NCI-H2107 treated with DMSO at 0.1 percent for 48 hours (cell line): Measurements from ENCODE around the gene LRWD1.
"Not testable (repeated sequence)": the region's sequence is repeated elsewhere in the genome, so short reads cannot be mapped to it uniquely, and the experiment has no call there.

Experiments used
- DNase-seq: peaks from one replicate; lab custom pipeline; 2025; ENCODE audit not compliant: unreplicated experiment; lab: John Stamatoyannopoulos, UW

Gene LRWD1

GRCh38 chr7:102494026-102494425 is 29.2 kb downstream of the LRWD1 start:
- not testable (repeated sequence) for DNase-seq

GRCh38 chr7:102494473-102495149 is 29.8 kb downstream of the LRWD1 start:
- DNase-seq = not testable (repeated sequence)

- not testable (repeated sequence) for DNase-seq
Measured at GRCh38 chr7:102496861-102497260, 32.1 kb downstream of the LRWD1 start.

DNA sequence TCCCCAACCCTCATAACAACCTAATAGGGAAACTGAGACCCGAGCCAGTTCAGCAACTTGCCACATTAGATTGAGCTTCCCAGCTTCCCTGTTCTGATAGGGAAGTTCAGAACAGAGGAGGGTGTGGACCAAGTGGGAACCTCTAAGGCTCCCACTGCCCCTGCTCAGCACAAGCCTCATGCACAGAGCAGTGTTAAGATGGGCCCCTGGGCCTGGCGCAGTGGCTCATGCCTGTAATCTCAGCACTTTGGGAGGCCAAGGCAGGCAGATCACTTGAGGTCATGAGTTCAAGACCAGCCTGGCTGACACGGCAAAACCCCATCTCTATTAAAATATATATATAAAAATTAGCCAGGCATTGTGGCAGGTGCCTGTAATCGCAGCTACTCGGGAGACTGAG is 32.5 kb downstream of the LRWD1 start:
- DNase-seq = not testable (repeated sequence)

DNA sequence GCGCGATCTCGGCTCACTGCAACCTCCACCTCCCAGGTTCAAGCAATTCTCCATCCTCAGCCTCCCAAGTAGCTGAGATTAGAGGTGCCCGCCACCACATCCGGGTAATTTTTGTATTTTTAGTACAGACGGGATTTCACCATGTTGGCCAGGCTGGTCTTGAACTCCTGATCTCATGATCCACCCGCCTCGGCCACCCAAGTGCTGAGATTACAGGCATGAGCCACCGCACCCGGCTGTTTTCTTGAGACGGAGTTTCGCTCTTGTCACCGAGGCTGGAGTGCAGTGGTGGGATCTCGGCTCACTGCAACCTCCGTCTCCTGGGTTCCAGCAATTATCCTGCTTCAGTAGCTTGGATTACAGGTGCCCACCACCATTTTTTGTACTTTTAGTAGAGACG is 33.5 kb downstream of the LRWD1 start:
- DNase-seq = not testable (repeated sequence)

DNA sequence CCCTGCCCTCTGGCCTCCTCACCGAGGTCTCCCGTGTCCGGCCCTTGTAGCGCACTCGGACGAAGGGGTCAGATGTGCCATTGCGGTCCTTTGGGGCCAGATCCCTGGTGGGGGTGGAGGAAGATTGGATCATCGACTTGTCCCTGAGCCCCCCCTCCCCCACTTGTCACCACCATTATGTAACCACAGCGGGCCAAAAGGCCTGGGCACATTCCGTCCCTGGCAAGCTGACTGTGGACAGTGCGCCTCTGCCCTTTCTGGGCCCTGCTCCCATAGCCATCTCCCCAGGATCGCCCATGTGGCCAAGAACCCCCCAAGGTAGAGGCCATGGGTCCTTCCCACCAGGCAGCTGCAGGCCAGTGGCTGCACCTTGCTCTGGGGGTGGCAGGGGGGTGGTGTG is 38.4 kb downstream of the LRWD1 start:
- not testable (repeated sequence) for DNase-seq

GRCh38 chr7:102505298-102506185 is 40.8 kb downstream of the LRWD1 start:
- DNase-seq = not testable (repeated sequence)

GRCh38 chr7:102507410-102508088 is 42.8 kb downstream of the LRWD1 start:
- DNase-seq = not testable (repeated sequence)

DNA sequence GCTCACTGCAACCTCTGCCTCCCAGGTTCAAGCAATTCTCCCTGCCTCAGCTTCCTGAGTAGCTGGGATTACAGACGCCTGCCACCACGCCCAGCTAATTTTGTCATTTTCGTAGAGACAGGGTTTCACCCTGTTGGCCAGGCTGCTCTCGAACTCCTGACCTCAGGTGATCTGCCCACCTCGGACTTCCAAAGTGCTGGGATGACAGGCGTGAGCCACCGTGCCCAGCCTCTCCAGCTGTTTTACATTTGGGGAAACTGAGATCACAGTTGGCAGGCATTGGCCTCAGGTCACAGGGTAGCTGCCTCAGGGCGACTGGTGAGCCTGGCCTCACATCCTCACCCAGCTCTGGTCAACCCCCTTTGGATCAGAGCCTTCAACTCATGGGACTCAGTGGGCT is 45.8 kb downstream of the LRWD1 start:
- DNase-seq = not testable (repeated sequence)

DNA sequence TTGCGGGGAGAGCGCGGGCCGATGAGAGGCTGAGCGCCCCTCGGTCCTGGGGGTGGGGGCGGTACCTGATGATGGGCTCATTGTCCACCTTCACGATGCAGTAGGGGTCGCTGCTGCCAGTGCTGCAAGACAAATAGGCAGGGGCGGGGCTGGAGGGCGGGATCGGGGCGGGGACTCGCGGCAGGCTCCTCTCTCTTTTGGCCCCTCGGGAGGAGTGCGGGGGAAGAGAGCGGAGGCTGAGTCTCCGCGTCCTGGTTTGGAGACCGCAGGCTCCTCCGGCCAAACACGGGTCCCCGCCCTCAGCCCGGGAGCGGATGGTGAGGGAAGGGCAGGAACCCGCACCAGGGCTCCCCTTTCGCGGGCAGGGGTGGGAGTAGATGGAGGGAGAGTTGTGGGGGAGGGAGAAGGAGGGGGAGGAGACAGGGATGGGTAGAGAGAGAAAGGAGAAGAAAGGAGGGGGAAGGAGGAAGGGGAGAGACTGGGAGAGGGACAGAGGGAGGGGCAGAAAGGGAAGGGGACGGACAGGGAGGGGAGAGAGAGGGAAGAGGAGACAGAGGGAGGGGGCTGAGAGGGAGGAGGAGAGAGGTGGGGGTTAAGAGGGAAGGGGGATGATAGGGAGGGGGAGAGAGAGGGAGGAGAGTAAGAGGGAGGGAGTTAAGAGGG is 47.2 kb downstream of the LRWD1 start:
- DNase-seq = not testable (repeated sequence)

DNA sequence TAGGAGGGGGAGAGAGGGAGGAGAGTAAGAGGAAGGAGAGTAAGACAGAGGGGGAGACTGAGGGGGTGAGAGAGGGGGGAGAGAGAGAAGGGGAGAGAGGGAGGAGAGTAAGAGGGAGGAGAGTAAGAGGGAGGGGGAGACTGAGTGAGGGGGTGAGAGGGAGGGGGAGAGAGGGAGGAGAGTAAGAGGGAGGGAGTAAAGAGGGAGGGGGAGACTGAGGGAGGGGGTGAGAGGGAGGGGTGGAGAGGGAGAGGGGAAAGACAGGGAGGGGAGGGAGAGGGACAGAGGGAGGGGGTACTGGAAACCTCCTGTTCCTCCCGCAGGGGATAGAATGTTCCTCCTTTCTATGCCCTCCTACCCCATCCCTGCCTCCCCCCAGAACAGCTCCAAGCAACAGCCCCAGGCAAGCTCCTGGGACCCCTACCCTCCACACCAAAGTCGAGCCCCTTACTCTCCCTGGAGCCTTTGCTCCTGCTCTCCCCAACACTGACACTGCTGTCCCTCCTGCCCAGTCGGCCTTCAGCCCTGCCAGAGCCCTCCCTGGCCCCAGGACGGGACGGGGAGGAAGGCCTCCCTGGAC is 47.9 kb downstream of the LRWD1 start:
- DNase-seq = not testable (repeated sequence)

GRCh38 chr7:102514881-102515721 is 50.3 kb downstream of the LRWD1 start:
- not testable (repeated sequence) for DNase-seq

DNA sequence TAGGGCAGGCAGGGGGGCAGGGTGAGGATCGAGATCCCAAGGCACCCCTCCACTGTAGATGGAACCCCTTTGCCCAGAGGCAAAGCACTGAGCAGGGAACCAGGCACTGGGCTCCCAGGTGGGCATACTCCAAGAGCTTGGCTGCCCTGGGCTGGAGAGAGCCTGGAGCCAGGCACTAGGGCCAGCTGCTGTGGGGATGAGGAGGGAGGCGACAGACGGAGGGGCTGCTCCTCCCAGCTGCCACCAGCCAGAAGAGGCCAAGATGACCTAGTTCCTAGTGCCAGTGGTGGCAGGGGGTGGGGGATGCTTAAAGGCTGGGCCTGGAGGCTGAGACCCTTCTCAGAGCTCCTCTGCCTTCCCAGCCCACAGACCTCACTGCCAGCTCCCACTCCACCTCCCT is 51.1 kb downstream of the LRWD1 start:
- DNase-seq = not testable (repeated sequence)

- DNase-seq = not testable (repeated sequence)
Measured at GRCh38 chr7:102516951-102517350, 52.2 kb downstream of the LRWD1 start.

DNA sequence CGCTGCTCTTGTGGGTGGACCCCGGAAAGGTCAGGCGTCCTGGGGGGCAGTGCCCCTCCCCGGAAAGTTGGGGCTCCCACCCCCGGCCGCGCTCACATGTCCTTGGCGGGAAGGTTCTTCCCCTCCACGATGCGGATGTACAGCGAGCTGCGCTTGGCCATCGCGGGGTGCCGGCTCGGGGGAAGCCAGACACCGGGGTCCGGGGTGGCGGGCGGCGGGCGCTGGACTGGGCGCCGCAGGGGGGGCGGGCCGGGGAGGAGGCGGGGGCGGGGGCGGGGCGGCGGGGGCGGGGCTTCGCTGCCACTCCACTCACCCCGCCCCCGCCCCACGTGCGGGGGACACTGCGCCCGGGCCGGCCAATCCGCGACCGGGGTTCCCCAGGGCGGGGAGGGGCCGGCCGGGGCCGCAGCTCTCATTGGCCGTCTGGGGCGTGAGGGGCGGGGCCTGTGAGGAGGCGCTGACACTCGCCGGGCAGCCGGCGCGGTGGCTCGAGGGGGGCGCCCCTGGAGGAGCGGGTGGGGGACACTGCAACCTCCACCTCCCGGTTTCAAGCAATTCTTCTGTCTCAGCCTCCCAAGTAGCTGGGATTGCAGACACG is 52.9 kb downstream of the LRWD1 start, which contains the start of gene RASA4B:
Gene RASA4B (minus strand): TSS at position 228 of the 598 bp plus-strand sequence. CDS start 67 bp downstream, at position 161.
- not testable (repeated sequence) for DNase-seq

- DNase-seq = not testable (repeated sequence)
Measured at GRCh38 chr7:102520797-102521196, 56.0 kb downstream of the LRWD1 start.
